ENCODE data around the gene SERPINA4. TPM values are rescaled to one million over a fixed set of nuclear protein-coding genes. Genes with fewer than 3 reads are reported as not detected.

Gene SERPINA4
- polyA plus RNA-seq, 1 donor from 2014 or later, result not detected

GRCh38 chr14:94564381-94564780, 3.1 kb downstream of the SERPINA4 start:
- H3K4me3 ChIP-seq (ENCODE audit: low read length), result no peak overlapping the region
- H2AFZ ChIP-seq (ENCODE audit: low read depth, low read length), result no peak overlapping the region
- TF ChIP-seq MXI1 (conservative IDR thresholded peaks at IDR 0.05; ENCODE audit: poor library complexity, severe bottlenecking) (no peak), EP300 (conservative IDR thresholded peaks at IDR 0.05; ENCODE audit: poor library complexity, severe bottlenecking) (no peak), TAF1 (IDR thresholded peaks at IDR 0.05; ENCODE audit: low read depth) (no peak), REST (IDR thresholded peaks at IDR 0.05; ENCODE audit: borderline replicate concordance) (no peak), RAD21 (conservative IDR thresholded peaks at IDR 0.05) (no peak), POLR2AphosphoS5 (IDR thresholded peaks at IDR 0.05) (no peak), CTCF (IDR thresholded peaks at IDR 0.05; ENCODE audit: poor library complexity, severe bottlenecking) (no peak), EZH2 (IDR thresholded peaks at IDR 0.05; ENCODE audit: borderline replicate concordance, insufficient read depth, low read length, poor library complexity, severe bottlenecking) (no peak), SMC3 (conservative IDR thresholded peaks at IDR 0.05; ENCODE audit: poor library complexity) (no peak)
- H3K9me2 ChIP-seq (ENCODE audit: insufficient read depth, low read length), result no peaks in the 10 kb centered on the region
- H3F3A ChIP-seq (ENCODE audit: insufficient read depth, low read length, poor library complexity, severe bottlenecking), result no peaks in the 10 kb centered on the region
- H3K9ac ChIP-seq (ENCODE audit: low read length), result no peak overlapping the region
- no peak overlapping the region for H3K4me2 ChIP-seq (ENCODE audit: low read length)
- no peaks in the 10 kb centered on the region for H3K27me3 ChIP-seq (ENCODE audit: insufficient read depth, low read depth, low read length)
- H3K36me3 ChIP-seq (ENCODE audit: insufficient read depth, low read length), result no peaks in the 10 kb centered on the region
- H3K9me3 ChIP-seq (ENCODE audit: low read length), result no peaks in the 10 kb centered on the region
- no peaks in the 10 kb centered on the region for H3K79me2 ChIP-seq (replicated peaks; ENCODE audit: insufficient read depth, low read length)
- no peak overlapping the region for H3K27ac ChIP-seq (ENCODE audit: low read length)
- H4K20me1 ChIP-seq (ENCODE audit: insufficient read depth), result no peaks in the 10 kb centered on the region

GRCh38 chr14:94568186-94568585, 6.9 kb downstream of the SERPINA4 start:
- Histone ChIP-seq H3K36me3 (ENCODE audit: insufficient read depth, low read length) (no peaks in the 10 kb centered on the region), H3K9me2 (ENCODE audit: insufficient read depth, low read length) (no peaks in the 10 kb centered on the region), H3K9me3 (ENCODE audit: low read length) (no peaks in the 10 kb centered on the region), H3K4me3 (ENCODE audit: low read length) (no peak overlapping the region), H3K27ac (ENCODE audit: low read length) (no peak overlapping the region), H3K9ac (ENCODE audit: low read length) (no peak overlapping the region), H3K4me2 (ENCODE audit: low read length) (no peak overlapping the region), H2AFZ (ENCODE audit: low read depth, low read length) (no peak overlapping the region), H4K20me1 (ENCODE audit: insufficient read depth) (no peaks in the 10 kb centered on the region), H3F3A (ENCODE audit: insufficient read depth, low read length, poor library complexity, severe bottlenecking) (no peaks in the 10 kb centered on the region), H3K79me2 (replicated peaks; ENCODE audit: insufficient read depth, low read length) (no peaks in the 10 kb centered on the region), H3K27me3 (ENCODE audit: insufficient read depth, low read depth, low read length) (no peaks in the 10 kb centered on the region)
- TF ChIP-seq REST (IDR thresholded peaks at IDR 0.05; ENCODE audit: borderline replicate concordance) (no peak), POLR2AphosphoS5 (IDR thresholded peaks at IDR 0.05) (no peak), EZH2 (IDR thresholded peaks at IDR 0.05; ENCODE audit: borderline replicate concordance, insufficient read depth, low read length, poor library complexity, severe bottlenecking) (no peak), MXI1 (conservative IDR thresholded peaks at IDR 0.05; ENCODE audit: poor library complexity, severe bottlenecking) (no peak), RAD21 (conservative IDR thresholded peaks at IDR 0.05) (no peak), CTCF (IDR thresholded peaks at IDR 0.05; ENCODE audit: poor library complexity, severe bottlenecking) (no peak), SMC3 (conservative IDR thresholded peaks at IDR 0.05; ENCODE audit: poor library complexity) (no peak), TAF1 (IDR thresholded peaks at IDR 0.05; ENCODE audit: low read depth) (no peak), EP300 (conservative IDR thresholded peaks at IDR 0.05; ENCODE audit: poor library complexity, severe bottlenecking) (no peak)
